Measurements from ENCODE around the gene RBMS3. TPM values are rescaled to one million over a fixed set of nuclear protein-coding genes. Genes with fewer than 3 reads are reported as not detected.

Gene RBMS3
- total and polyA plus RNA-seq, 2 donors (not counting 1 experiment from before 2014, with no cell fraction given) = 26.9 to 68.4 TPM

GRCh38 chr3:29363110-29363509, 82.2 kb downstream of the RBMS3 start:
- TF ChIP-seq EZH2 (IDR thresholded peaks at IDR 0.05; ENCODE audit: low read length, missing control alignments) (no peak), CTCF (conservative IDR thresholded peaks at IDR 0.05 in 1 of 2, IDR thresholded peaks at IDR 0.05 in 1 of 2; ENCODE audit: low read depth in 1 of 2, low read length in 2 of 2) (no peak)
- H3K9ac ChIP-seq (ENCODE audit: insufficient read depth, low read length) = no peak overlapping the region
- H3K36me3 ChIP-seq (ENCODE audit: control insufficient read depth, insufficient read depth, low read length) = no peaks in the 10 kb centered on the region
- no peak for DNase-seq (ENCODE audit: low read depth in 2 of 2)
- no peak overlapping the region for H3K4me3 ChIP-seq (replicated peaks in 1 of 4; ENCODE audit: control extremely low read depth in 1 of 4, insufficient read depth in 1 of 4, low read depth in 3 of 4, low read length in 4 of 4)
- H4K20me1 ChIP-seq (ENCODE audit: control insufficient read depth, extremely low read depth, insufficient read depth, low read length) = no peaks in the 10 kb centered on the region
- H3K27me3 ChIP-seq (ENCODE audit: control insufficient read depth, insufficient read depth, low read length) = no peaks in the 10 kb centered on the region
- no peak overlapping the region for H2AFZ ChIP-seq (ENCODE audit: low read length)
- H3K9me3 ChIP-seq (ENCODE audit: control insufficient read depth, insufficient read depth, low read depth, low read length) = no peaks in the 10 kb centered on the region
- peaks cover 15% of the 10 kb centered on the region for H3K79me2 ChIP-seq (ENCODE audit: control insufficient read depth, insufficient read depth, low read length)
- no peak overlapping the region for H3K27ac ChIP-seq (ENCODE audit: insufficient read depth, low read length)
- H3K4me1 ChIP-seq (ENCODE audit: control insufficient read depth, extremely low read depth, insufficient read depth, low read length) = no peaks in the 10 kb centered on the region
- H3K4me2 ChIP-seq (ENCODE audit: extremely low read depth, insufficient read depth, low read length) = no peak overlapping the region

GRCh38 chr3:29370021-29370420, 89.2 kb downstream of the RBMS3 start:
- peaks cover 4% of the 10 kb centered on the region for H3K4me1 ChIP-seq (ENCODE audit: control insufficient read depth, extremely low read depth, insufficient read depth, low read length)
- no peak overlapping the region for H3K4me2 ChIP-seq (ENCODE audit: extremely low read depth, insufficient read depth, low read length)
- no peak overlapping the region for H2AFZ ChIP-seq (ENCODE audit: low read length)
- TF ChIP-seq CTCF (conservative IDR thresholded peaks at IDR 0.05 in 1 of 2, IDR thresholded peaks at IDR 0.05 in 1 of 2; ENCODE audit: low read depth in 1 of 2, low read length in 2 of 2) (no peak), EZH2 (IDR thresholded peaks at IDR 0.05; ENCODE audit: low read length, missing control alignments) (no peak)
- no peak for DNase-seq (ENCODE audit: low read depth in 2 of 2)
- H3K36me3 ChIP-seq (ENCODE audit: control insufficient read depth, insufficient read depth, low read length) = no peaks in the 10 kb centered on the region
- no peak overlapping the region for H3K27ac ChIP-seq (ENCODE audit: insufficient read depth, low read length)
- H3K9me3 ChIP-seq (ENCODE audit: control insufficient read depth, insufficient read depth, low read depth, low read length) = no peaks in the 10 kb centered on the region
- peaks cover 13% of the 10 kb centered on the region for H3K79me2 ChIP-seq (ENCODE audit: control insufficient read depth, insufficient read depth, low read length)
- H3K4me3 ChIP-seq (replicated peaks in 1 of 4; ENCODE audit: control extremely low read depth in 1 of 4, insufficient read depth in 1 of 4, low read depth in 3 of 4, low read length in 4 of 4) = no peak overlapping the region
- H3K27me3 ChIP-seq (ENCODE audit: control insufficient read depth, insufficient read depth, low read length) = no peaks in the 10 kb centered on the region
- no peaks in the 10 kb centered on the region for H4K20me1 ChIP-seq (ENCODE audit: control insufficient read depth, extremely low read depth, insufficient read depth, low read length)
- no peak overlapping the region for H3K9ac ChIP-seq (ENCODE audit: insufficient read depth, low read length)

GRCh38 chr3:29370476-29371420, 89.9 kb downstream of the RBMS3 start:
- peak in 1 of 2 donors; percentile 55 for DNase-seq (ENCODE audit: low read depth in 2 of 2)
- Histone ChIP-seq H3K9me3 (ENCODE audit: control insufficient read depth, insufficient read depth, low read depth, low read length) (no peaks in the 10 kb centered on the region), H3K27me3 (ENCODE audit: control insufficient read depth, insufficient read depth, low read length) (no peaks in the 10 kb centered on the region), H3K79me2 (ENCODE audit: control insufficient read depth, insufficient read depth, low read length) (peaks cover 11% of the 10 kb centered on the region), H3K36me3 (ENCODE audit: control insufficient read depth, insufficient read depth, low read length) (no peaks in the 10 kb centered on the region), H3K4me3 (replicated peaks in 1 of 4; ENCODE audit: control extremely low read depth in 1 of 4, insufficient read depth in 1 of 4, low read depth in 3 of 4, low read length in 4 of 4) (no peak overlapping the region), H2AFZ (ENCODE audit: low read length) (no peak overlapping the region), H3K9ac (ENCODE audit: insufficient read depth, low read length) (no peak overlapping the region), H3K4me1 (ENCODE audit: control insufficient read depth, extremely low read depth, insufficient read depth, low read length) (peaks cover 4% of the 10 kb centered on the region), H3K4me2 (ENCODE audit: extremely low read depth, insufficient read depth, low read length) (no peak overlapping the region), H3K27ac (ENCODE audit: insufficient read depth, low read length) (no peak overlapping the region), H4K20me1 (ENCODE audit: control insufficient read depth, extremely low read depth, insufficient read depth, low read length) (no peaks in the 10 kb centered on the region)
- TF ChIP-seq CTCF (conservative IDR thresholded peaks at IDR 0.05 in 1 of 2, IDR thresholded peaks at IDR 0.05 in 1 of 2; ENCODE audit: low read depth in 1 of 2, low read length in 2 of 2) = no peak
